Activated CD8-positive, alpha-beta memory T cell treated with anti-CD3 and anti-CD28 coated beads, Interleukin-2, amount 50 U/mL, for 24 hours (primary cell): ENCODE measurements around the gene PRDM16.

Experiments
- DNase-seq: peaks from one replicate; pipeline ENCODE4 v3.0.0-alpha.2; 2020; ENCODE audit errors: extremely low read depth

Gene PRDM16

DNA sequence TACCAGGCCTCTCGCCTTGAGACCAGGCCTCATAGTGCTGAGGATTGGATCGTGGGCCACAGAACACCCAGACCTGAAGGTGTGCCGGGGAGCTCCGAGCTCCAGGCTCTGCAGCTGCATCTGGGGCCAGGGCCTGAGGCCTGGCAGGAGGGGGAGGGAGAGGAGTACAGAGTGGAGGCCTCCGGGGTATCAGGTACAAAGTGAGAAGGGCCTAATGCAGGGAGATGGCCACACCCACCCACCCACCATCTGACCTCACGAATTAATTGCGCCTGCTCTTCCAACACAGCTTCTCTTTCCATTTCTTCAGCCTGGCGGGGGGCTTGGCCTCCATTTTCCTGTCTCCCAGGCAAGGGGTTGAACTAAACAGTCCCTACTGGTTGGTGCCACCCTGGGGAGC lies 286.1 kb downstream of the PRDM16 start:
- DNase-seq: no peak

- DNase-seq: no peak
Observed at GRCh38 chr1:3355894-3356826, 287.2 kb downstream of the PRDM16 start.

- DNase-seq: no peak
Observed at GRCh38 chr1:3356827-3357460, 287.9 kb downstream of the PRDM16 start.

- no peak for DNase-seq
Observed at GRCh38 chr1:3357526-3358297, 288.7 kb downstream of the PRDM16 start.

DNA sequence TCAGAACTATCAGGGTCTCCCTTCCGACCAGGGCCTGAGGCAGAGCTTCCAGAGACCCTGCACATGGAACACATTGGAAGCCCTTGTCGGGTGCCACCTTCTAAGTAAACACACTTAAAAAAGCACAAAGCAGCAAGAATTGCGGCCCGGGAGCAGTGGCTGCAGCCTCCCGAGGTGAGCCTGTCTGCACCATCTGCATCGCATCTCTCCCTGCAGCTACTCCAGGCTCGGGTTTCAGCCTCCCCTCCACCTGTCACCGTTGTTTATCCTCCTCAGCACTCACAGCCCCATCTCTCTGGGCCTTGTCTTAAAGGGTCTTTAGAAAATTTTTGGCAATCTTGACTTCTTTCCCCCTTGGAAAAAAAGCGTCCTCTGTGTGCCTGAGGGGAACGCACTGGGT lies 290.3 kb downstream of the PRDM16 start:
- DNase-seq: no peak

GRCh38 chr1:3359756-3360440 lies 290.9 kb downstream of the PRDM16 start:
- no peak for DNase-seq

GRCh38 chr1:3360646-3361257 lies 291.7 kb downstream of the PRDM16 start:
- no peak for DNase-seq

DNA sequence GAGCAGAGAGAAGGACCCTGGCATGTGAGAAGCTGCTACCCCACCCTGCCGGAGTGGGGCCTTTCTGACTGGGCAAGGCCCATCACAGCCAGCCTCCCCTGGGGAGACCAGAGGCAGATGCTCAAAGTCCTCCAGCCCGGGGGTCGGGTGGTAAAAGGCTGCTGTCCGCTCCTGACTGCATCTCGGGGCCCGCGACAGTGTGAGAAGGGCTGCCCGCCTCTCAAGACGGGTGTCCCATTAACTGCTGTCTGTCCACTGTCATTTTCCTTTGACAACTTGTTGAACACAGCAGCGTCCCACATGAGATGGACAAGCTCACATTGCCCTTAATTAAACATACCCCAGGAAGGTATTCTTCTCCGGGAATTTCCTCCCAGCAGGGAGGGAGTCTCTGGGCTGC lies 294.0 kb downstream of the PRDM16 start:
- DNase-seq: no peak

- DNase-seq: no peak
Observed at GRCh38 chr1:3363756-3364155, 294.8 kb downstream of the PRDM16 start.

DNA sequence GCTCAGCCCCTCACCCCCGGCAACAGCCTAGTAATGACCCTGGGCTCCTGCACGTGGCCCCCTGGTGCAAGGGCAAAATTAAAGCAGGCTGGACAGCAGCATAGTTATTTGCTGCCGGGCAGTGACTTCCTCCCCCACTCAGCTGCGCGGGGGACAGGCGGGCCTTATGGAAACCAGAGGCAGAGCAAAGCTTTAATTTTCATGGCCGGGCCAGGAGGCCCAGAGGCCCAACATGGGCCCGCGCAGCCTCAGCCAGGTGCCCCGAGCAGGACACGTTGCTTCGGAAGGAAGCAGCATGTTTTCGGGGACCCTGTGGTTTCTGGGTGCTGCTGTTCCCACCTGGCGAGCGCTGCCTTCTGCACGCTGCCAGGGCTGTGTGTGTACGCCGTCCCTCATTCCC lies 295.5 kb downstream of the PRDM16 start:
- no peak for DNase-seq

DNA sequence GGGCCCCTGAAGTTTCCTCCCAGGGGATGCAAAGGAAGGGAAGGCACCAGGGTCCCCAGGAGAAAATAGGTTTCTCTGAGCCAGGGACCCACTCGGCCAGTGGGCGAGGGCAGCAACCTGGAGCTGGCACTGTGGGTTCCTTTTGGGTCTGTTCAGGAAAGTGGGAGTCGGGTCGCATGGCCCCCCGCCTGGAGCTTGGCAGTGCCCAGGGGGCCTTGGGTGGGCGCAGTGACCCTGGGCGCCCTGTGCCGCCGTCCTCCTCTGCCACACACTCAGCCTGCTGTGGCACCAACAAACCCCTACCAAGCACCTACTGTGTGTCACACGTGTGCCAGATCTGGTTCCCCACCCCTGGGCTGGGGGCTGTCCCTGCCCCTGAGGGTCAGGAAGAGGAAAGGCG lies 296.0 kb downstream of the PRDM16 start:
- no peak for DNase-seq

GRCh38 chr1:3365523-3366125 lies 296.6 kb downstream of the PRDM16 start:
- DNase-seq: no peak

DNA sequence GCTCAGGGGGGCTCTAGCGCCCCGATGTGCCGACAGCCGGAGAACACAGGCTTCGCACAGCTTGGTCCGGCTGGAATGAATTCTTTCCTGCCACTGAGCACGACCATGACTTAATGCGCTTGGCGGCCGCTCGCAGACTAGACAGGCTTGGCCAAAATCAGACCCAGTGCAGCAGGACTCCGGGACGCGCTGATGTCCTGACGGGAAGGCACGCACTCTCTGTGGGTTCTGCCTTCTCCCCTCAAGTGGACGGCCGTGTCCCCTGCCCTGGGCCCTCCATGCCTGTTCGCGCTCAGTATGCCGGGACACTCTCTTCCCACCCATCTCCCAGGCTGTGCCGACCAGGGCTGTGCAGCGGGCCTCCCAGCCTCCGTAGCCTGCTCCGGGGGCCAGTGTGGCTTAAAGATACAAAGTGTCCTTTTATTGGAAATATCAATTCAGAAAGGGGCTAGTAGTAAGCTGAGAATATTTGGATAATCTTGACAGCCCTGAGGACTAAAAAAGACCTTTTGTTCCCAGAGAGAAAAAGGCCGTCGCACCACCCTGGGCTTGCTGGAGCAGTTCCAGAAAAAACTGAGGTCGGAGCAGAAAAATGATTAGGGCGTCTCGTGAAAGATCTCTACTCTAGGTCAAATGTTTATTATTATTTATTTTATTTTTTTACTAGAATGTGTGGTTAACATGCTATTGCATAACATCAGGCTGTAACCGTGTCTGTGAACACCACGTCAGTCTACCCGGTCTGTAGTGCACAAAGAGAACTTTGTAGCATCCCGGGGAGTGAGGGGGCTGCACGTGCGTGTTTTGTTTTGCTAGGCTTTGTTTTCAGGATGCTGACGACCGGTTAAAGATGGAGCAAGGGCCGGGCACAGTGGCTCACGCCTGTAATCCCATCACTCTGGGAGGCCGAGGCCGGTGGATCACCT lies 297.4 kb downstream of the PRDM16 start:
- no peak for DNase-seq

DNA sequence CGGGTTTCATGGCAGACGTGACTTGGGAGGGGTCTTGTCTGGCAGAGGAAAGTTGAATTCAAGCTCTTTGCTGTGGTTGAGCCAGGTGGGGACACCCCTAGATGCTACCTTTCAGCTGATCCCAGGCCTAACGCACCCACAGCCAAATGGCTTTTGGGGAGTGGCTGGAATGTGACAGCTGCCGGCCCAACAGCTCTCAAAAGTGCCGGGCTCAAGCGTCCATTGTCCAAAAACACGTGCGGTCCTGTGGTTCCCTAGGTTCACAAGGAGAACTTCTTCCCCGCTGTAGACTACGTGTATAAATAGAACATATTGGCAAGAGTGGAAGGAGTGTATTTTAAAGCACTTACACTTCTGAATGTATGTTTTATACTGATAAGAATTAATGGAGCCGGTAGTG lies 298.4 kb downstream of the PRDM16 start:
- DNase-seq: no peak

GRCh38 chr1:3368059-3368458 lies 299.1 kb downstream of the PRDM16 start:
- DNase-seq: no peak

DNA sequence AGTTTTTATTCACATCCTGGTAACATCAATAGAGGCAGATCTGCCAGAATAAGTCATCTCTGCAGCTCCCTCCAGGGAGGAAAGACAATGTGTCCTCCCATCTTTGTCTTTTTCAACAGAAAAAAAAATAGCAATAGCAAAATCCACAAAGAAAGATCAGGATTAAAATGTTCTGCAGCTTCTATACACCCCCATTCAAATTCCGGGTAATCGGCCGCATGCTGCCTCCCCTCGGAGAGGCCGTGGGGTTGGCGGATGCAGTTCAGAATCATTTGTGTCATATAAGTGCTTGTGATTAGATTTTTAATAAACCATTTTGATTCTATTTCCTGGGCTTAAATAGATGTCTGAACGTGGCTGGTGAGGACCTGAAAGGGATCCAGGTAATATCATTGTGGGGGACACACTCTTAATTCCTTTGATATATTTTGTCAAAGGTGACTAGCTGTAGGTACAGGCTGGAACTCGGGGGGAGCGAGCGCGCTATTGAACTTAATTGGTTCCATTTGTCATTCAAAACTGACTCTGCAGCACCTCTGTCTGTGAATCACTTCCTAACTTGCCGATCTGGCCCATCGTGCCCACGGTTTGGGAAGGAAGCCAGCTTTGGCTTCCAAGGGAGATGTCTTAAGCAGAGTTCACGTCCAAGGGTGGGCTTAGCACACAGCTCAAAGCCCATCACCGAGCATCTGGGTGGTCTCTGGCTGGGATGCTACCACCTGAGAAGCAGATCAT lies 299.9 kb downstream of the PRDM16 start:
- no peak for DNase-seq

DNA sequence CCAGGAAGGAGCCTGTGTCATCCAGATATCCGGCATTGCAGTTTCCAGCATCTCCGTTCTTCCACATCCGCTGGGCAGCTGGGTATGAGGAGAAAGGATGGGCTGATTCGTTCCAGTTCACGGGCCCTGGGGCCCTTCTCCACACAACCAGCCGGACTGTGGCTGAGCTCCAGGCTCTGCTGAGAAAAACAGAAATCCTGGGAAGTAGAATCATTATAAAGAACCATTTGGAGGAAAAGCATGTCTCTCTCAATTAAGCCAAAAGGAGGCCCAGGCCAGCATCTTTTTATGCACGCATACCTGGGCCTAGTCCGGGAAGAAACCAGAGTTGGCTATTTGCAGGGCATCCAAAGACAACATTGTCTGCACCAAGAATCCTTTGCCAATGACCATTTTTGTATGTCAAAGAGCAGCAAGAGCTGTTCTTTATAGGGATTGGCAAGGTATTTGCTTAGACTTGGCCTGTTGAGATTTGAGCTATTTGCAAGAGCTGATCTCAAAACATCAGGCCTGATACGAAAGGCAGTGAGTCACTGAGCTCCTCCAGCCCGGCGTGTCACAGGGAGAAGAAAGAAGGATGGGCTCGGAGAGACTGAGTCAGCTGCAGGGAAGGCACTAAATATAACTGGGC lies 300.6 kb downstream of the PRDM16 start:
- no peak for DNase-seq

DNA sequence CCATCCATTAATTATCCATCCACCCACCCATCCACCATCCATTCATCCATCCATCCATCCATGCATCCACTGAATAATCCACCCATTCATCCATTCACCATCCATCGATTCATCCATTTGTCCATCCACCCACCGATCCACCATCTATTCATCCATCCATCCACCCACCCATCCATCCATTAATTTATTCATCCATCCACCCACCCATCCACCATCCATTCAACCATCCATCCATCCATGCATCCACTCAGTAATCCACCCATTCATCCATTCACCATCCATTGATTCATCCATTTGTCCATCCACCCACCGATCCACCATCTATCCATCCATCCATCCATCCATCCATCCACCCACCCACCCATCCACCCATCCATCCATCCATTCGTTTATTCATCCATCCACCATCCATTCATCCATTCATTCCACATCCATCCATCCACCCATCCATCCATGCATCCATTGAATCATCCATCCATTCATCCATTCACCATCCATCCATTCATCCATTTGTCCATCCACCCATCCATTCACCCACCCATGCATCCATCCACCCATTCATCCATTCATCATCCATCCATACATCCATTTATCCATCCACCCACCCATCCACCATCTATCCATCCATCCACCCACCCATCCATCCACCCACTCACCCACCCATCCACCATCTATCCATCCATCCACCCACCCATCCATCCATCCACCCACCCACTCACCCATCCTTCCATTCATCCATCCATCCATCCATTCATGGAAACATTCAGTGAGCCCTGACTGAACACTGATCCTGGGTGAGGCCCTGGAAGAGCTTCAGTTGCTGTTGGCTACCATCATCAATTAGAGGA lies 302.1 kb downstream of the PRDM16 start:
- no peak for DNase-seq
